Endodermal cell (in vitro differentiated cells): Measurements from ENCODE around the gene MANBA. TPM values are rescaled to one million over a fixed set of nuclear protein-coding genes. Genes with fewer than 3 reads are reported as not detected.

Experiments
- DNase-seq: peaks from one replicate; pipeline ENCODE4 v3.0.0-alpha.2; 2017
- H3K27ac ChIP-seq: 2 replicates; pipeline ENCODE4 v1.5.1; 2013; ENCODE audit warnings: mild to moderate bottlenecking, low read depth, low read length, moderate library complexity
- H3K27me3 ChIP-seq: 2 replicates; pipeline ENCODE4 v1.6.1; 2013; ENCODE audit warnings: mild to moderate bottlenecking, low read length, moderate library complexity; ENCODE audit not compliant: insufficient read depth, control insufficient read depth, poor library complexity, severe bottlenecking
- H3K36me3 ChIP-seq: 2 replicates; pipeline ENCODE4 v1.7.0; 2013; ENCODE audit warnings: mild to moderate bottlenecking, low read length, moderate library complexity; ENCODE audit not compliant: control insufficient read depth, insufficient read depth
- H3K4me1 ChIP-seq: one replicate; pipeline ENCODE4 v1.7.0; 2013; ENCODE audit warnings: low read length; ENCODE audit not compliant: control insufficient read depth, insufficient read depth
- H3K4me3 ChIP-seq: 2 replicates; pipeline ENCODE4 v1.5.1; 2013; ENCODE audit warnings: mild to moderate bottlenecking, low read length, moderate library complexity
- H3K9ac ChIP-seq: 2 replicates; pipeline ENCODE4 v1.6.1; 2013; ENCODE audit warnings: mild to moderate bottlenecking, low read length, moderate library complexity; ENCODE audit not compliant: poor library complexity, severe bottlenecking; ENCODE audit errors: extremely low read depth
- H3K9me3 ChIP-seq: 2 replicates; pipeline ENCODE4 v1.6.1; 2013; ENCODE audit warnings: mild to moderate bottlenecking, low read length, moderate library complexity; ENCODE audit not compliant: control insufficient read depth
- H3K27ac Mint-ChIP-seq: 2 replicates; pipeline ENCODE4 v1.8.0; 2020; ENCODE audit warnings: mixed read lengths
- H3K27me3 Mint-ChIP-seq: 2 replicates; pipeline ENCODE4 v1.8.0; 2021; ENCODE audit warnings: mild to moderate bottlenecking, mixed read lengths; ENCODE audit not compliant: insufficient read depth
- H3K36me3 Mint-ChIP-seq: 2 replicates; pipeline ENCODE4 v1.8.0; 2020; ENCODE audit warnings: low read depth, mixed read lengths
- H3K4me1 Mint-ChIP-seq: 2 replicates; pipeline ENCODE4 v1.8.0; 2020; ENCODE audit warnings: mixed read lengths
- H3K4me3 Mint-ChIP-seq: 2 replicates; pipeline ENCODE4 v1.8.0; 2020; ENCODE audit warnings: mild to moderate bottlenecking, moderate library complexity, mixed read lengths
- H3K9me3 Mint-ChIP-seq: 2 replicates; pipeline ENCODE4 v1.8.0; 2020; ENCODE audit warnings: mild to moderate bottlenecking, mixed read lengths
- WGBS, 2 experiments: methylation state at CpG; one replicate each; pipeline versions ENCODE4 v1.1.5 to v1.1.7; 2013; ENCODE audit warnings: missing lambda C conversion rate in 2 of 2, mixed read lengths in 1 of 2; ENCODE audit not compliant: insufficient coverage in 1 of 2, insufficient read length in 1 of 2; 5-methylcytosine and 5-hydroxymethylcytosine counted together
- total RNA-seq, 2 donors: library from RNA; stranded (reverse); fragmentation: NEBNext Ultra II Directional in 1 of 2; extraction: Animal tissue kit (Norgen Biotek cat#: 25700) in 1 of 2; gene quantifications; 2 replicates in 1 of 2; 3 replicates in 1 of 2; pipeline ENCODE4 v1.2.1, GENCODE V29; 2021
- TF ChIP-seq, protein P1 (sequence below): fragments of 200-600 bp; sonication (generic); conservative IDR thresholded peaks from 2 replicates; pipeline ENCODE4 v1.5.0; 2021; ENCODE audit warnings: antibody characterized with exemption, mild to moderate bottlenecking

Gene MANBA
- total RNA-seq, 2 donors from 2014 or later: 30.4 to 32.0 TPM

DNA sequence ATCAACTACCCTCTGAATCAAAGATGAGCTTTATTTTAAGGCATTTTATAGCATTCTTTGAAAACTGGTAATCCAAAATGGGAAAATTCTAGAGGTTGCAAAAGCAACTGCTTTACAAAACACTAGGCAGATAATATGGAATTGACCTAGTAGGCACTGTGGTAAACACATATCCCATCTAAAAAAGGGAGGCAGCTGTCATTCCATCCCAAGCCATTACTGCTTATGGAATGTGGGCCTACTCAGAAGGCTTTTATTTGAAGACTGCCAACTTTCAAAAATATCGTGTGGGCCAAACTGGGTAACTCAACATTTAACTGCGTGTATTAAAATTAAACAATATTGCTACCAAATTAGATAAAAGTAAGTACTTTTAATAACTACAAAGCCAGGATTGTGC, 47.2 kb upstream of the MANBA start:
- Mint-ChIP-seq H3K36me3 (peaks cover 56% of the 10 kb centered on the region), H3K4me3 (no peak overlapping the region), H3K9me3 (no peaks in the 10 kb centered on the region), H3K27me3 (no peaks in the 10 kb centered on the region), H3K4me1 (peaks cover 27% of the 10 kb centered on the region), H3K27ac (no peak overlapping the region)
- no peaks in the 10 kb centered on the region for H3K9me3 ChIP-seq
- DNase-seq: no peak
- TF ChIP-seq, protein P1, sequence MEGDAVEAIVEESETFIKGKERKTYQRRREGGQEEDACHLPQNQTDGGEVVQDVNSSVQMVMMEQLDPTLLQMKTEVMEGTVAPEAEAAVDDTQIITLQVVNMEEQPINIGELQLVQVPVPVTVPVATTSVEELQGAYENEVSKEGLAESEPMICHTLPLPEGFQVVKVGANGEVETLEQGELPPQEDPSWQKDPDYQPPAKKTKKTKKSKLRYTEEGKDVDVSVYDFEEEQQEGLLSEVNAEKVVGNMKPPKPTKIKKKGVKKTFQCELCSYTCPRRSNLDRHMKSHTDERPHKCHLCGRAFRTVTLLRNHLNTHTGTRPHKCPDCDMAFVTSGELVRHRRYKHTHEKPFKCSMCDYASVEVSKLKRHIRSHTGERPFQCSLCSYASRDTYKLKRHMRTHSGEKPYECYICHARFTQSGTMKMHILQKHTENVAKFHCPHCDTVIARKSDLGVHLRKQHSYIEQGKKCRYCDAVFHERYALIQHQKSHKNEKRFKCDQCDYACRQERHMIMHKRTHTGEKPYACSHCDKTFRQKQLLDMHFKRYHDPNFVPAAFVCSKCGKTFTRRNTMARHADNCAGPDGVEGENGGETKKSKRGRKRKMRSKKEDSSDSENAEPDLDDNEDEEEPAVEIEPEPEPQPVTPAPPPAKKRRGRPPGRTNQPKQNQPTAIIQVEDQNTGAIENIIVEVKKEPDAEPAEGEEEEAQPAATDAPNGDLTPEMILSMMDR: no peak
- no peak overlapping the region for H3K9ac ChIP-seq
- no peak overlapping the region for H3K27ac ChIP-seq
- H3K4me3 ChIP-seq: no peak overlapping the region
- no peaks in the 10 kb centered on the region for H3K4me1 ChIP-seq
- no peaks in the 10 kb centered on the region for H3K27me3 ChIP-seq
- WGBS, 2 experiments: 98% methylated on average over 2 of the region's 2 CpGs; no CpG with 5 or more reads in 1 of the 2 experiments
- peaks cover 77% of the 10 kb centered on the region for H3K36me3 ChIP-seq

GRCh38 chr4:102807345-102807744, 46.6 kb upstream of the MANBA start:
- H3K27me3 ChIP-seq: no peaks in the 10 kb centered on the region
- 100% methylated on average over 1 of the region's 1 CpG; no CpG with 5 or more reads in 1 of the 2 experiments for WGBS, 2 experiments
- Mint-ChIP-seq H3K9me3 (no peaks in the 10 kb centered on the region), H3K4me3 (no peak overlapping the region), H3K27me3 (no peaks in the 10 kb centered on the region), H3K36me3 (peaks cover 60% of the 10 kb centered on the region), H3K4me1 (peaks cover 25% of the 10 kb centered on the region), H3K27ac (no peak overlapping the region)
- H3K9me3 ChIP-seq: no peaks in the 10 kb centered on the region
- H3K27ac ChIP-seq: no peak overlapping the region
- no peak for DNase-seq
- no peaks in the 10 kb centered on the region for H3K4me1 ChIP-seq
- TF ChIP-seq, protein P1: no peak
- H3K9ac ChIP-seq: no peak overlapping the region
- no peak overlapping the region for H3K4me3 ChIP-seq
- peaks cover 83% of the 10 kb centered on the region for H3K36me3 ChIP-seq

- TF ChIP-seq, protein P1: no peak
- no peak overlapping the region for H3K9ac ChIP-seq
- no peak overlapping the region for H3K4me3 Mint-ChIP-seq
- H3K4me1 ChIP-seq: no peaks in the 10 kb centered on the region
- no peak overlapping the region for H3K4me3 ChIP-seq
- no peak overlapping the region for H3K27ac Mint-ChIP-seq
- H3K36me3 Mint-ChIP-seq: peaks cover 58% of the 10 kb centered on the region
- peaks cover 20% of the 10 kb centered on the region for H3K4me1 Mint-ChIP-seq
- H3K9me3 Mint-ChIP-seq: no peaks in the 10 kb centered on the region
- 98 to 100% methylated on average over 1 to 2 of the region's 2 CpGs for WGBS, 2 experiments
- H3K27ac ChIP-seq: no peak overlapping the region
- no peaks in the 10 kb centered on the region for H3K27me3 ChIP-seq
- no peak for DNase-seq
- H3K27me3 Mint-ChIP-seq: no peaks in the 10 kb centered on the region
- H3K36me3 ChIP-seq: peaks cover 98% of the 10 kb centered on the region
- H3K9me3 ChIP-seq: no peaks in the 10 kb centered on the region
Measured at GRCh38 chr4:102799816-102800215, 39.0 kb upstream of the MANBA start.
